IPS-18a (cell line): ENCODE results near the gene MBD4.

Source experiments
- H3K27ac ChIP-seq: one replicate; pipeline ENCODE4 v1.5.1; 2013; ENCODE audit warnings: low read length
- H3K27me3 ChIP-seq: one replicate; pipeline ENCODE4 v1.6.1; 2013; ENCODE audit warnings: mild to moderate bottlenecking, low read length; ENCODE audit not compliant: control insufficient read depth, insufficient read depth
- H3K36me3 ChIP-seq: one replicate; pipeline ENCODE4 v1.6.1; 2013; ENCODE audit warnings: low read depth, low read length; ENCODE audit not compliant: control insufficient read depth
- H3K4me1 ChIP-seq: one replicate; pipeline ENCODE4 v1.6.1; 2013; ENCODE audit warnings: low read depth, low read length; ENCODE audit not compliant: control insufficient read depth
- H3K4me3 ChIP-seq: one replicate; pipeline ENCODE4 v1.5.1; 2013; ENCODE audit warnings: low read length
- H3K9ac ChIP-seq: one replicate; pipeline ENCODE4 v1.6.1; 2013; ENCODE audit warnings: mild to moderate bottlenecking, low read length, moderate library complexity
- H3K9me3 ChIP-seq: one replicate; pipeline ENCODE4 v1.6.1; 2013; ENCODE audit warnings: low read depth, low read length; ENCODE audit not compliant: control insufficient read depth

The MBD4 gene

GRCh38 chr3:129442486-129442885 lies 2.7 kb upstream of the MBD4 start:
- peaks cover 6% of the 10 kb centered on the region for H3K36me3 ChIP-seq
- H3K27me3 ChIP-seq, result no peaks in the 10 kb centered on the region
- peaks cover 14% of the 10 kb centered on the region for H3K4me1 ChIP-seq
- H3K9me3 ChIP-seq, result no peaks in the 10 kb centered on the region
- H3K27ac ChIP-seq, result no peak overlapping the region
- no peak overlapping the region for H3K4me3 ChIP-seq
- no peak overlapping the region for H3K9ac ChIP-seq

GRCh38 chr3:129441782-129442181 lies 2.0 kb upstream of the MBD4 start:
- H3K4me1 ChIP-seq, result peaks cover 14% of the 10 kb centered on the region
- H3K36me3 ChIP-seq, result peaks cover 13% of the 10 kb centered on the region
- H3K4me3 ChIP-seq, result no peak overlapping the region
- H3K27ac ChIP-seq, result no peak overlapping the region
- H3K27me3 ChIP-seq, result no peaks in the 10 kb centered on the region
- no peaks in the 10 kb centered on the region for H3K9me3 ChIP-seq
- H3K9ac ChIP-seq, result no peak overlapping the region

GRCh38 chr3:129441215-129441614 lies 1.5 kb upstream of the MBD4 start:
- peaks cover 14% of the 10 kb centered on the region for H3K4me1 ChIP-seq

GRCh38 chr3:129440618-129441190 lies 956 bp upstream of the MBD4 start:
- Histone ChIP-seq H3K36me3 (peaks cover 22% of the 10 kb centered on the region), H3K4me3 (peak overlapping the region; percentile 87), H3K4me1 (peaks cover 14% of the 10 kb centered on the region), H3K9ac (peak overlapping the region; percentile 78), H3K27ac (peak overlapping the region; percentile 51), H3K9me3 (no peaks in the 10 kb centered on the region), H3K27me3 (no peaks in the 10 kb centered on the region)

More at GRCh38 chr3:129441215-129441614, 1.5 kb upstream of the MBD4 start:
- Histone ChIP-seq H3K9me3 (no peaks in the 10 kb centered on the region), H3K27me3 (no peaks in the 10 kb centered on the region), H3K36me3 (peaks cover 18% of the 10 kb centered on the region), H3K9ac (peak overlapping the region; percentile 78), H3K4me3 (peak overlapping the region; percentile 87), H3K27ac (no peak overlapping the region)

- H3K27me3 ChIP-seq, result no peaks in the 10 kb centered on the region
- no peaks in the 10 kb centered on the region for H3K9me3 ChIP-seq
- H3K9ac ChIP-seq, result peak overlapping the region; percentile 76
- no peak overlapping the region for H3K27ac ChIP-seq
- peak overlapping the region; percentile 87 for H3K4me3 ChIP-seq
- H3K4me1 ChIP-seq, result peaks cover 14% of the 10 kb centered on the region
- H3K36me3 ChIP-seq, result peaks cover 35% of the 10 kb centered on the region
Observed at GRCh38 chr3:129439226-129439816, 427 bp downstream of the MBD4 start.

- no peak overlapping the region for H3K9ac ChIP-seq
- no peak overlapping the region for H3K27ac ChIP-seq
- H3K36me3 ChIP-seq, result peaks cover 68% of the 10 kb centered on the region
- H3K27me3 ChIP-seq, result no peaks in the 10 kb centered on the region
- H3K4me1 ChIP-seq, result peaks cover 6% of the 10 kb centered on the region
- no peaks in the 10 kb centered on the region for H3K9me3 ChIP-seq
- H3K4me3 ChIP-seq, result no peak overlapping the region
Observed at GRCh38 chr3:129435367-129435766, 4.4 kb downstream of the MBD4 start.

- no peaks in the 10 kb centered on the region for H3K27me3 ChIP-seq
- no peak overlapping the region for H3K4me3 ChIP-seq
- peaks cover 68% of the 10 kb centered on the region for H3K36me3 ChIP-seq
- no peaks in the 10 kb centered on the region for H3K9me3 ChIP-seq
- H3K4me1 ChIP-seq, result peaks cover 15% of the 10 kb centered on the region
- H3K9ac ChIP-seq, result no peak overlapping the region
- H3K27ac ChIP-seq, result no peak overlapping the region
Observed at GRCh38 chr3:129434140-129434539, 5.6 kb downstream of the MBD4 start.

GRCh38 chr3:129433565-129433964 lies 6.2 kb downstream of the MBD4 start:
- Histone ChIP-seq H3K27ac (no peak overlapping the region), H3K9me3 (no peaks in the 10 kb centered on the region), H3K4me1 (peaks cover 17% of the 10 kb centered on the region), H3K27me3 (no peaks in the 10 kb centered on the region), H3K36me3 (peaks cover 68% of the 10 kb centered on the region), H3K4me3 (no peak overlapping the region), H3K9ac (no peak overlapping the region)

GRCh38 chr3:129432671-129433070 lies 7.1 kb downstream of the MBD4 start:
- Histone ChIP-seq H3K9me3 (no peaks in the 10 kb centered on the region), H3K27me3 (peaks cover 6% of the 10 kb centered on the region), H3K4me3 (no peak overlapping the region), H3K4me1 (peaks cover 13% of the 10 kb centered on the region), H3K36me3 (peaks cover 64% of the 10 kb centered on the region), H3K9ac (no peak overlapping the region), H3K27ac (no peak overlapping the region)

- no peak overlapping the region for H3K9ac ChIP-seq
- H3K36me3 ChIP-seq, result peaks cover 57% of the 10 kb centered on the region
- H3K9me3 ChIP-seq, result no peaks in the 10 kb centered on the region
- no peak overlapping the region for H3K27ac ChIP-seq
- H3K27me3 ChIP-seq, result peaks cover 13% of the 10 kb centered on the region
- H3K4me3 ChIP-seq, result no peak overlapping the region
- H3K4me1 ChIP-seq, result peaks cover 13% of the 10 kb centered on the region
Observed at GRCh38 chr3:129432036-129432435, 7.7 kb downstream of the MBD4 start.

GRCh38 chr3:129429602-129430001 lies 10.1 kb downstream of the MBD4 start:
- Histone ChIP-seq H3K27ac (no peak overlapping the region), H3K9ac (no peak overlapping the region), H3K27me3 (peaks cover 13% of the 10 kb centered on the region), H3K9me3 (no peaks in the 10 kb centered on the region), H3K4me3 (no peak overlapping the region), H3K4me1 (peaks cover 27% of the 10 kb centered on the region), H3K36me3 (peaks cover 35% of the 10 kb centered on the region)

- Histone ChIP-seq H3K27me3 (peaks cover 13% of the 10 kb centered on the region), H3K9me3 (no peaks in the 10 kb centered on the region), H3K36me3 (peaks cover 30% of the 10 kb centered on the region), H3K27ac (peak overlapping the region; percentile 47), H3K4me1 (peaks cover 32% of the 10 kb centered on the region), H3K9ac (peak overlapping the region; percentile 54), H3K4me3 (peak overlapping the region; percentile 75)
Observed at GRCh38 chr3:129429080-129429451, 10.7 kb downstream of the MBD4 start.
